ENCODE data around the gene BAZ1A.

- TF ChIP-seq CTCF (IDR thresholded peaks at IDR 0.05) (no peak), POLR2A (IDR thresholded peaks at IDR 0.05; ENCODE audit: low read depth) (no peak), POLR2AphosphoS5 (IDR thresholded peaks at IDR 0.05) (no peak), EP300 (IDR thresholded peaks at IDR 0.05) (no peak)
These were observed 8.8 kb upstream of the BAZ1A start for GRCh38 chr14:34883954-34884353.

Data from esophagus muscularis mucosa (tissue), 4 donors.